DMS153 (cell line): ENCODE data around the gene TUBB8B.
"Not testable (repeated sequence)": the region's sequence is repeated elsewhere in the genome, so short reads cannot be mapped to it uniquely, and the experiment has no call there.

ENCODE experiments used
- DNase-seq: peaks from one replicate; lab custom pipeline; 2025; lab: John Stamatoyannopoulos, UW

The TUBB8B gene

GRCh38 chr18:49176-49665, at the start of gene TUBB8B:
TUBB8B (minus strand) TSS chr18:49615; CDS start chr18:49557, 58 bp downstream.
- DNase-seq: not testable (repeated sequence)

- not testable (repeated sequence) for DNase-seq
Observed at GRCh38 chr18:97252-97914, 48.0 kb upstream of the TUBB8B start.

- not testable (repeated sequence) for DNase-seq
Observed at GRCh38 chr18:96767-97131, 47.3 kb upstream of the TUBB8B start.

DNA sequence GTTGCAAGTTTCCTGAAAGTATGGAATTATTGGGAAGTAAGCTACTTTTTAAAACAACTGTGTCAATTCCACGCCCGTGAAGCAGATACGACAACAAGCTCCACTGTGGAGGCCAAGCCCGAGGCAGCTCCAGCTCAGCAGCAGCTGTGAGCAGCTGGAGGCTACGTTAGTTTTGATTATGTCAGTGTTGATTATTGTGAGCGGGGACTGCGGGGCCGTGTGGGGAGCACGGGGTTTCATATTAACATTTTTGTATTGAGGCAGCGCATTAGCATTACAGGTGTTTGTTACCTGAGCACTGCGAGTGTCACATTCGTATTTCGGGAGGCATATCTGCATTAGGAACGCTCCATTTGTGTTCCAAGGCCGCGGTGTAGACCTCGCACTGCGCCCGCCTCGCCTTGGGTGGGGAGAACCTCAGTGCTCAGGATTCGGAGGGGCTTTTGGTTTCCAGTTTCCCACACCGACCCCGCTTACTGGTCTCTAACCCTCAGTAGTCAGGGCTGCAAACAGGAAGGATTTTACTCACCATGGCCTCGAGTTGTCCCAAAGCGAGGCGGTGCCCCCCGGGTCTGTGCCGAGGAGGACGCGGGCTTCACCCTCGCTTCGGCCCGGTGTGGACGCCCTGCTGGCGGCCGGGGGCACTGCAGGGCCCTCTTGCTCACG, 46.8 kb upstream of the TUBB8B start:
- not testable (repeated sequence) for DNase-seq

GRCh38 chr18:95580-95979, 46.2 kb upstream of the TUBB8B start:
- not testable (repeated sequence) for DNase-seq

GRCh38 chr18:93897-94408, 44.5 kb upstream of the TUBB8B start:
- DNase-seq: not testable (repeated sequence)

DNA sequence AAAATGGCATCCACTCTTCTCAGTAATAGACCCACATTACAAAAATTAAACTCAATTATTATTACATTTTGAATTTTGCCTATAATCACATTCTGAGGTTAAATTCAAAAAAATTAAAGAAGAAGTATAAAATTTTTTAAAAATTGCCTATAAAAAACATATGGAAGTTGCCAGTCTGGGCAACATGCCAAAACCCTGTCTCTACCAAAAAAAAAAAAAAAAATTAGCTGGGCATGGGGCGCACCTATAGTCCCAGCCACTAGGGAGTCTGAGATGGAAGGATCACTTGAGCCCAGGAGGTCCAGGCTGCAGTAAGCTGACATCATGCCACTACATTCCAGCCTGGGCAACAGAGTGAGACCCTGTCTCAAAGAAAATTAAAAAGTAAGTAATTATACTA, 42.1 kb upstream of the TUBB8B start:
- DNase-seq: not testable (repeated sequence)

DNA sequence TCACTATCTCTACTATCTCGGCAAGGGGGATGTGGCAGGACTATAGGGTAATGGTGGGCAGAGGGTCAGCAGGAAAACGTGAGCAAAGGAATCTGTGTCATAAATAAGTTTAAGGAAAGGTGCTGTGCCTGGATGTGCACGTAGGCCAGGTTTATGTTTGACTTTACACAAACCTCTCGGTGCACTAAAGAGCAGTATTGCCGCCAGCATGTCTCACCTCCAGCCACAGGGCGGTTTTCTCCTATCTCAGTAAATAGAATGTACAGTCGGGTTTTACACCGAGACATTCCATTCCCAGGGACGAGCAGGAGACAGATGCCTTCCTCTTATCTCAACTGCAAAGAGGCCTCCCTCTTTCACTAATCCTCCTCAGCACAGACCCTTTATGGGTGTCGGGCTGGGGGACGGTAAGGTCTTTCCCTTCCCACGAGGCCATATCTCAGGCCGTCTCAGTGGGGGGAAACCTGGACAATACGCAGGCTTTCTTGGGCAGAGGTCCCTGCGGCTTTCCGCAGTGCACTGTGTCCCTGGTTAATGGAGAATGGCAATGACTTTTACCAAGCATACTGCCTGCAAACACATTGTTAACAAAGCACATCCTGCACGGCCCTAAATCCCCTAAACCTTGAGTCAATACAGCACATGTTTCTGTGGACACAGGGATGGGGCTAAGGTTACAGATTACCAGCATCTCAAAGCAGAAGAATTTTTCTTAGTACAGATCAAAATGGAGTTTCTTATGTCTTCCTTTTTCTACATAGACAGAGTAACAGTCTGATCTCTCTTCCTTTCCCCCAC, 41.2 kb upstream of the TUBB8B start:
- not testable (repeated sequence) for DNase-seq

GRCh38 chr18:89124-89523, 39.7 kb upstream of the TUBB8B start:
- not testable (repeated sequence) for DNase-seq

- not testable (repeated sequence) for DNase-seq
Observed at GRCh38 chr18:84801-85200, 35.4 kb upstream of the TUBB8B start.

GRCh38 chr18:82626-83209, 33.3 kb upstream of the TUBB8B start:
- DNase-seq: not testable (repeated sequence)

- DNase-seq: not testable (repeated sequence)
Observed at GRCh38 chr18:80881-81280, 31.5 kb upstream of the TUBB8B start.

DNA sequence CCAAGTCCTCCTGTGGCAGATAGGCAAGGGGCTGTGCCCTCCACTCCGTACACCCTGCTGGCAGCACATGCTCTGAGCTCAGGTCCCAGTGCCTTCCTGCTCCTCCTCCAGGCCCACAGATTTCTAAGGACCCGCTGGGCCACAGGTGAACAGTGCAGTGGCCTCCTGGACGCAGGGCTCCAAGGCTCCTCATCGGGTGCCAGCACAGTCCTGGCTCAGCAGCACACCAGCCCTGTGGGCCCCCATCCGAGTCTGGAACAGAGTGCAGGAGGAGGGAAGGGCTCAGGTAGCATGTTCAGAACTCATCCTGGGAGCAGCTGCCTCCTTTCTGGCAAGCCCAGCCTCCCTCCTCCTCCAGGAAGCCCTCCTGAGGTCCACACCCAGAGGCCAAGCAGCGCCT, 30.8 kb upstream of the TUBB8B start:
- DNase-seq: not testable (repeated sequence)

- DNase-seq: not testable (repeated sequence)
Observed at GRCh38 chr18:75525-76160, 26.2 kb upstream of the TUBB8B start.

DNA sequence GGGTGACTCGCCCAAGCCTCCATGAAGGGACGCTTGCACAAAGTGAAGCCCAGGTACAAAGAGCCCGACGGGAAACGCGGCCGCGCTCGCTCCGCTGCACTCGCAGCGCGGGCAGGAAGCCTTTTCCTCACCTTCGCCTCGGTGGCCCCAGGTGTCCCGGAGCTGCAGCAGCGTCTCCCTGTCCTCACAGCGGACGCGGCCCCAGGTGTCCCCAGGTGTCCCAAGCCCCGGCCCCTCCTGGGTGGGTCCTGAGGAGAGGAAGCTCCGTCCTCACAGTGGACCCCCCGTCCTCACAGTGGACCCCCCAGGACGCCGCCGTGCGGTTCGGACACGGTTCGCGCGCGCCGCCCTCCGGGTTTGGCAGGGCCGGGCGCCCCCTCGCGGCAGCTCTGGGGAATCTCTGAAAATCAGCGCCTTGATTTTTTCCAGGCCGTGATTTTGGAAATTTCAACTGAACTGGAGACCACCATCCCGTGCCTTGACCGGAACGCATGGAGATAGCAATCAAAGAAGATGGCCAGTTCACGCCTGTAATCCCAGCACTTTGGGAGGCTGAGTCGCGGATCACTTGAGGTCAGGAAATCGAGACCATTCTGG, 23.9 kb upstream of the TUBB8B start:
- not testable (repeated sequence) for DNase-seq

DNA sequence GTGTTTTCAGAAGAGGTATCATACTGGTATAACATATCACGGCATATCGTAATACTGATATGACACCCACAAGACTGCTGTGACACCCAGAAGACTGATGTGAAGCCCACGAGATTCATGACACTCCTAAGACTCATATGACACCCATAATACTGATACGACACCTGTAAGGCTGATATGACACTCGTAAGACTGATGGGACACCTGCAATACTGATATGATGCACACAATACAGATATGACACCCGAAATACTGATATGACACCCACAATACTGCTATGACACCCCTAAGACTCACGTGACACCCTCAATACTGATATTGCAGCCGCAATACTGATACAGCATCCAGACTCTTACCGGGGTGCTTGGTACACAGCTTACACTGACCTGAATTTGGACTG, 18.3 kb upstream of the TUBB8B start:
- DNase-seq: not testable (repeated sequence)

GRCh38 chr18:64279-64678, 14.9 kb upstream of the TUBB8B start:
- DNase-seq: not testable (repeated sequence)

GRCh38 chr18:63656-64055, 14.2 kb upstream of the TUBB8B start:
- not testable (repeated sequence) for DNase-seq

- DNase-seq: not testable (repeated sequence)
Observed at GRCh38 chr18:54388-54787, 5.0 kb upstream of the TUBB8B start.

- DNase-seq: not testable (repeated sequence)
Observed at GRCh38 chr18:48696-49095, 719 bp downstream of the TUBB8B start.

DNA sequence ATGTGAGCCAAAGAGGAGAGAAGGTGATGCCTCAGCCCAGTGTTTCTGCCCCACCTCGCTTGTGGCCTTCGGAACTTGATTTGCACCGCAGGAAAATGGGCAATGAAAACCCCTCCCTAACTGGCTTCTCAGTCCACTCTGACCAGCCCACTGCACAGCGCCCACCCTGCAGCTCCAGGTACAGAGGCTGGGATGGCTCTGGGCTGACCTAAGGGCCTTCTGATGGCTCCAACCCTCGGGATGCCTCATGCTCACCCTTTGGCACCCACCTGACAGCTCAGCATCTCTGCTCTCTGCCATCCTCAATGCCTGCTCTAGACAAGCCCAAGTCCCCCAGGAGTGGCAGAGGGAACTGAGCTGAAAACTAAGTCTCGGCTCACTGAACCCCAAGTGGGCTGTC, 36.2 kb downstream of the TUBB8B start:
- DNase-seq: not testable (repeated sequence)
